A549 (cell line): ENCODE data around the gene TTC7B. TPM values are rescaled to one million over a fixed set of nuclear protein-coding genes. Genes with fewer than 3 reads are reported as not detected.

Source experiments
- ATAC-seq, 2 experiments: fragments of 200-7000 bp in 1 of 2; fragments of >200 bp in 1 of 2; cut with Nextera tagmentation in 1 of 2; cut with Tn5 transposase in 1 of 2; 3 replicates each; pipeline versions ENCODE4 v1.8.0 to v1.9.1; 2018 to 2020; ENCODE audit warnings: mild to moderate bottlenecking in 1 of 2, moderate library complexity in 1 of 2
- CTCF ChIA-PET: fragments of 300-600 bp; sonication (Branson Sonifier 250); formaldehyde crosslinking; extraction: SDS; loops from one replicate; lab custom pipeline; 2021; ENCODE audit warnings: antibody characterized with exemption, inconsistent platforms; lab: Yijun Ruan, JAX
- POLR2A ChIA-PET: fragments of 350-600 bp; formaldehyde crosslinking; extraction: SDS; loops from one replicate; lab custom pipeline; 2021; ENCODE audit warnings: antibody characterized with exemption, inconsistent platforms; lab: Yijun Ruan, JAX
- DNase-seq, 2 experiments: peaks; one replicate each; pipeline versions ENCODE4 v3.0.0 to v3.0.0-alpha.2; 2011 to 2016; ENCODE audit warnings: low read depth in 1 of 2, low spot score in 1 of 2
- FAIRE-seq: peaks from 2 replicates; lab custom pipeline; 2011; peaks lifted over from hg19 to GRCh38; lab: Jason Lieb, UNC
- H3K27ac ChIP-seq, 2 experiments: fragments of >200 bp; sonication (Bioruptor Twin); formaldehyde crosslinking; 3 replicates each; pipeline ENCODE4 v1.5.1; 2016 to 2017
- H3K4me1 ChIP-seq: fragments of >200 bp; sonication (Bioruptor Twin); formaldehyde crosslinking; 3 replicates; pipeline ENCODE4 v1.6.1; 2016
- H3K4me2 ChIP-seq: fragments of >200 bp; sonication (Bioruptor Twin); formaldehyde crosslinking; 3 replicates; pipeline ENCODE4 v1.6.1; 2016
- H3K4me3 ChIP-seq: fragments of >200 bp; sonication (Bioruptor Twin); formaldehyde crosslinking; 3 replicates; pipeline ENCODE4 v1.5.1; 2016
- H3K9me3 ChIP-seq: fragments of >200 bp; sonication (Bioruptor Twin); formaldehyde crosslinking; 3 replicates; pipeline ENCODE4 v1.6.1; 2016
- CBX8 ChIP-seq: fragments of 200-600 bp; sonication (generic); IDR thresholded peaks from 2 replicates; pipeline ENCODE4 v1.6.1; 2016
- CHD4 ChIP-seq: fragments of 200-600 bp; sonication (generic); IDR thresholded peaks from 2 replicates; pipeline ENCODE4 v1.6.1; 2016; ENCODE audit warnings: antibody characterized with exemption, mild to moderate bottlenecking, borderline replicate concordance
- FOSL2 ChIP-seq, 2 experiments: fragments of 450-650 bp in 1 of 2; fragments of >200 bp in 1 of 2; sonication (Bioruptor Twin) in 1 of 2; formaldehyde crosslinking; IDR thresholded peaks; 2 replicates each; pipeline versions ENCODE4 v1.5.0 to v1.6.1; 2016 to 2020; ENCODE audit warnings: mild to moderate bottlenecking in 1 of 2, moderate library complexity in 1 of 2
- FOXS1 ChIP-seq: fragments of 250-450 bp; sonication (Bioruptor Pico); IDR thresholded peaks from 2 replicates; pipeline ENCODE4 v1.5.0; 2020; ENCODE audit warnings: mild to moderate bottlenecking, moderate library complexity
- HDAC2 ChIP-seq: fragments of 200-600 bp; sonication (generic); IDR thresholded peaks from 2 replicates; pipeline ENCODE4 v1.6.1; 2016
- JUNB ChIP-seq: fragments of >200 bp; sonication (Bioruptor Twin); formaldehyde crosslinking; IDR thresholded peaks from 2 replicates; pipeline ENCODE4 v1.6.1; 2016
- MYC ChIP-seq: IDR thresholded peaks from 2 replicates; pipeline ENCODE4 v1.6.1; 2012; ENCODE audit warnings: mild to moderate bottlenecking, inconsistent platforms, low read length, improper control_type of control experiment, borderline replicate concordance
- NFE2L2 ChIP-seq: fragments of 150-350 bp; conservative IDR thresholded peaks from 2 replicates; pipeline ENCODE4 v1.6.1; 2014; ENCODE audit warnings: low read length
- PHF8 ChIP-seq: fragments of 200-600 bp; sonication (generic); IDR thresholded peaks from 2 replicates; pipeline ENCODE4 v1.6.1; 2016; ENCODE audit warnings: low read depth, mild to moderate bottlenecking, antibody characterized with exemption, moderate library complexity, borderline replicate concordance
- POLR2A ChIP-seq: IDR thresholded peaks from 2 replicates; pipeline ENCODE4 v1.6.1; 2012; ENCODE audit warnings: mild to moderate bottlenecking, low read length
- REST ChIP-seq: fragments of 200-600 bp; sonication (generic); IDR thresholded peaks from 2 replicates; pipeline ENCODE4 v1.6.1; 2016; ENCODE audit warnings: antibody characterized with exemption, mild to moderate bottlenecking, moderate library complexity
- SREBF2 ChIP-seq: fragments of 450-650 bp; IDR thresholded peaks from 2 replicates; pipeline ENCODE4 v1.6.1; 2014; ENCODE audit warnings: mild to moderate bottlenecking, moderate library complexity
- TFCP2L1 ChIP-seq: fragments of 250-450 bp; sonication (Bioruptor Pico); IDR thresholded peaks from 2 replicates; pipeline ENCODE4 v1.5.0; 2021; ENCODE audit warnings: mild to moderate bottlenecking
- TP53 ChIP-seq: fragments of 250-450 bp; sonication (Bioruptor Pico); IDR thresholded peaks from 2 replicates; pipeline ENCODE4 v1.5.0; 2021; ENCODE audit warnings: mild to moderate bottlenecking, moderate library complexity
- ZC3H11A ChIP-seq: fragments of 450-650 bp; IDR thresholded peaks from 2 replicates; pipeline ENCODE4 v1.6.1; 2014; ENCODE audit warnings: antibody characterized with exemption, mild to moderate bottlenecking
- ZFP36 ChIP-seq: fragments of 450-650 bp; IDR thresholded peaks from 2 replicates; pipeline ENCODE4 v1.6.1; 2014; ENCODE audit warnings: borderline replicate concordance; ENCODE audit not compliant: partially characterized antibody
- WGBS: methylation state at CpG from one replicate; pipeline ENCODE4 v1.1.6; 2017; ENCODE audit errors: missing lambda C conversion rate; 5-methylcytosine and 5-hydroxymethylcytosine counted together
- polyA plus RNA-seq, 4 experiments: library from polyadenylated mRNA; depleted of rRNA in 3 of 4; stranded (reverse); fragments of >200 nt; fragmentation: RNase III in 1 of 4; extraction: RNeasy Plus Mini Kit Qiagen cat#74134 plus additional on column Dnase treatment in 1 of 4; gene quantifications; 2 replicates in 3 of 4; 3 replicates in 1 of 4; pipeline ENCODE4 v1.2.3, GENCODE V29; 2011 to 2017
- TF ChIP-seq, protein P1 (sequence below): fragments of >200 bp; sonication (Bioruptor Twin); formaldehyde crosslinking; IDR thresholded peaks from 2 replicates; pipeline ENCODE4 v1.6.1; 2016
- TF ChIP-seq, protein P2 (sequence below): IDR thresholded peaks from 2 replicates; pipeline ENCODE4 v1.6.1; 2012
- TF ChIP-seq, protein P3 (sequence below): fragments of 150-350 bp; IDR thresholded peaks from 2 replicates; pipeline ENCODE4 v1.6.1; 2014; ENCODE audit warnings: low read depth, mild to moderate bottlenecking, low read length

TTC7B gene
- polyA plus RNA-seq, 2 of the 4 experiments (the other 2 are of a cell fraction) = 16.6 to 28.0 TPM

GRCh38 chr14:90517076-90517841 lies 299.0 kb downstream of the TTC7B start:
- FAIRE-seq = no peak
- CTCF ChIA-PET = interaction anchor here (1.0 kb wide), 1 partner anchor 12 kb away, joined by 3 read pairs; no protein-coding TSS in a partner anchor
- WGBS = 66% methylated on average over 15 of the region's 15 CpGs
- POLR2A ChIA-PET = no interaction called here
- Histone ChIP-seq H3K9me3 (no peaks in the 10 kb centered on the region), H3K4me2 (no peak overlapping the region), H3K4me1 (peaks cover 31% of the 10 kb centered on the region), H3K27ac (no peak overlapping the region), H3K4me3 (no peak overlapping the region)
- TF ChIP-seq TP53 (CRISPR knock-in tag) = no peak
- no peak for TF ChIP-seq HDAC2
- no peak for TF ChIP-seq NFE2L2
- no peak for TF ChIP-seq POLR2A
- no peak for TF ChIP-seq CBX8
- no peak for TF ChIP-seq FOSL2 (IDR thresholded peaks at IDR 0.05)
- TF ChIP-seq FOSL2 (CRISPR knock-in tag; IDR thresholded peaks at IDR 0.05) = no peak
- TF ChIP-seq PHF8 = no peak
- no peak for TF ChIP-seq FOXS1 (CRISPR knock-in tag)
- TF ChIP-seq, protein P1, sequence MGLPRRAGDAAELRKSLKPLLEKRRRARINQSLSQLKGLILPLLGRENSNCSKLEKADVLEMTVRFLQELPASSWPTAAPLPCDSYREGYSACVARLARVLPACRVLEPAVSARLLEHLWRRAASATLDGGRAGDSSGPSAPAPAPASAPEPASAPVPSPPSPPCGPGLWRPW = no peak
- no peak for TF ChIP-seq JUNB
- no peak for TF ChIP-seq SREBF2
- ATAC-seq = no peak
- no peak for DNase-seq

DNA sequence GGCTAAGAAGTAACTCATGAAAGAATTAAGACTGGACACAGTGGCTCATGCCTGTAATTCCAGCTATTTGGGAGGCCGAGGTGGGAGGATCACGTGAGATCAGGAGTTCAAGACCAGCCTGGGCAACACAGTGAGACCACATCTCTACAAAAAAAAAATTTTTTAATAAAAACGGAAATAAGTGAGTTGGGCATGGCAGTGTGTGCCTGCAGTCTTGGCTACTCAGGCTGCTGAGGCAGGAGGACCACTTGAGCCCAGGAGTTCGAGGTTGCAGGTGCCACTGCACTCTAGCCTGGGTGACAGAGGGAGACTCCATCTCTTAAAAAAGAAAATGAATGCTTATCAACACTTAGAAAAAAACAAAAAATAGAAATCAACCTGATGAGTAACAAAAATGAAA lies 301.7 kb downstream of the TTC7B start:
- H3K4me3 ChIP-seq = no peak overlapping the region
- DNase-seq (no peak), ATAC-seq (no peak), FAIRE-seq (no peak)
- H3K4me1 ChIP-seq = peaks cover 35% of the 10 kb centered on the region
- peak overlapping the region in 1 of 2 experiments; percentile 60; a peak in 1 of 6 replicates for H3K27ac ChIP-seq
- no peak overlapping the region for H3K4me2 ChIP-seq
- TF ChIP-seq SREBF2 (no peak), ZC3H11A (no peak), FOSL2 (IDR thresholded peaks at IDR 0.05) (no peak), FOSL2 (CRISPR knock-in tag; IDR thresholded peaks at IDR 0.05) (no peak), ZFP36 (no peak), NFE2L2 (no peak), REST (no peak), MYC (no peak), TFCP2L1 (CRISPR knock-in tag) (no peak), CHD4 (no peak), POLR2A (no peak)
- TF ChIP-seq, protein P2, sequence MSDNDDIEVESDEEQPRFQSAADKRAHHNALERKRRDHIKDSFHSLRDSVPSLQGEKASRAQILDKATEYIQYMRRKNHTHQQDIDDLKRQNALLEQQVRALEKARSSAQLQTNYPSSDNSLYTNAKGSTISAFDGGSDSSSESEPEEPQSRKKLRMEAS = no peak
- ChIA-PET POLR2A (no interaction called here), CTCF (no interaction called here)
- H3K9me3 ChIP-seq = no peaks in the 10 kb centered on the region
- WGBS = 80% methylated on average over 4 of the region's 4 CpGs

DNA sequence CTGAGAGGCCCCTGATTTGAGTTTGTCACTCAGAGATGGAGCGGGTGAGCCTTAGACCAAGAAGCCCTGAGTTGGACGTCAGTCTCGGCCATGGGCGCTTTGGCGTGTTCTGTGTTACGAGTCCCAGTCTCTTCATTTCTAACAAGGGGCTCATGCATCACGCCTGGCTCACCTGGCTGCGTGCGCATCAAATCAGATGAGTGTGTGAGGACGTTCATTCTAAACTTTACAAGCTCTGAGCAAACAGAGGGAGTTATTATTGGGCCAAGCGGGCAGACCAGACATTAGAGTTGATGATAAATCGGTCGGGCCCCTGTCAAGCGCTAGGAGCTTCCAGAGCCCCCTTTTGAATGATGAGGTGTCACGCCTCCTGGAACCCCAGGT lies 302.2 kb downstream of the TTC7B start:
- ATAC-seq = no peak
- FAIRE-seq = no peak
- no peak overlapping the region for H3K4me3 ChIP-seq
- WGBS = 89% methylated on average over 15 of the region's 15 CpGs
- H3K4me2 ChIP-seq = no peak overlapping the region
- peak overlapping the region; percentile 60 to 81; a peak in 5 of 6 replicates for H3K27ac ChIP-seq
- H3K9me3 ChIP-seq = no peaks in the 10 kb centered on the region
- CTCF ChIA-PET = interaction anchor here (0.8 to 1.2 kb wide), 2 partner anchors 114 to 184 kb away, joined by 3 to 4 read pairs; no protein-coding TSS in a partner anchor
- DNase-seq = no peak
- POLR2A ChIA-PET = interaction anchor here (1.0 kb wide), 1 partner anchor 12 kb away, joined by 3 read pairs; no protein-coding TSS in a partner anchor
- H3K4me1 ChIP-seq = peaks cover 35% of the 10 kb centered on the region
- TF ChIP-seq, protein P3, sequence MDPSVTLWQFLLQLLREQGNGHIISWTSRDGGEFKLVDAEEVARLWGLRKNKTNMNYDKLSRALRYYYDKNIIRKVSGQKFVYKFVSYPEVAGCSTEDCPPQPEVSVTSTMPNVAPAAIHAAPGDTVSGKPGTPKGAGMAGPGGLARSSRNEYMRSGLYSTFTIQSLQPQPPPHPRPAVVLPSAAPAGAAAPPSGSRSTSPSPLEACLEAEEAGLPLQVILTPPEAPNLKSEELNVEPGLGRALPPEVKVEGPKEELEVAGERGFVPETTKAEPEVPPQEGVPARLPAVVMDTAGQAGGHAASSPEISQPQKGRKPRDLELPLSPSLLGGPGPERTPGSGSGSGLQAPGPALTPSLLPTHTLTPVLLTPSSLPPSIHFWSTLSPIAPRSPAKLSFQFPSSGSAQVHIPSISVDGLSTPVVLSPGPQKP = no peak
- TF ChIP-seq ZC3H11A = no peak
